Panc1 (cell line): ENCODE data around the gene GALNT14. TPM values are rescaled to one million over a fixed set of nuclear protein-coding genes. Genes with fewer than 3 reads are reported as not detected.

Experiments used
- ATAC-seq: fragments of 200-7000 bp; cut with Tn5 transposase; 2 replicates; pipeline ENCODE4 v1.9.1; 2020; ENCODE audit warnings: mild to moderate bottlenecking, moderate library complexity
- BruUV-seq: library from RNA; stranded (reverse); fragments of 400-500 nt; replicated peaks from 2 replicates; lab custom pipeline; 2021; lab: Mats Ljungman, UMichigan
- CTCF ChIA-PET: fragments of 300-600 bp; sonication (Branson Sonifier 250); formaldehyde crosslinking; loops from one replicate; lab custom pipeline; 2022; ENCODE audit warnings: antibody characterized with exemption; lab: Charles Lee
- POLR2A ChIA-PET: fragments of 300-600 bp; sonication (Branson Sonifier 250); formaldehyde crosslinking; loops from one replicate; lab custom pipeline; 2022; ENCODE audit warnings: antibody characterized with exemption; lab: Charles Lee
- DNase-seq: peaks from one replicate; pipeline ENCODE4 v3.0.0-alpha.2; 2010; ENCODE audit warnings: low read depth, low spot score
- H3K27ac ChIP-seq: 2 replicates; pipeline ENCODE4 v1.5.1; 2011; ENCODE audit warnings: mild to moderate bottlenecking, low read length, inconsistent platforms
- H3K27me3 ChIP-seq: fragments of 200-500 bp; sonication (Bioruptor generic); 2 replicates; pipeline ENCODE4 v1.6.0; 2014; ENCODE audit warnings: low read length, inconsistent platforms; ENCODE audit not compliant: control insufficient read depth, insufficient read depth
- H3K36me3 ChIP-seq: fragments of 200-500 bp; sonication (Bioruptor generic); 2 replicates; pipeline ENCODE4 v1.5.1; 2014; ENCODE audit warnings: inconsistent platforms, mild to moderate bottlenecking, low read length, moderate library complexity; ENCODE audit not compliant: control insufficient read depth, insufficient read depth
- H3K4me1 ChIP-seq: 2 replicates; pipeline ENCODE4 v1.5.1; 2011; ENCODE audit warnings: inconsistent platforms, mild to moderate bottlenecking, low read length, moderate library complexity; ENCODE audit not compliant: control insufficient read depth, insufficient read depth
- H3K4me3 ChIP-seq, 2 experiments: 2 replicates each; pipeline ENCODE4 v1.5.1; 2011 to 2012; ENCODE audit warnings: low read depth in 2 of 2, low read length in 2 of 2, mild to moderate bottlenecking in 2 of 2, inconsistent platforms in 1 of 2, moderate library complexity in 1 of 2
- H3K9me3 ChIP-seq: fragments of 200-500 bp; sonication (Bioruptor generic); 2 replicates; pipeline ENCODE4 v1.5.1; 2014; ENCODE audit warnings: low read depth, mild to moderate bottlenecking, inconsistent platforms, low read length, moderate library complexity; ENCODE audit not compliant: control insufficient read depth, insufficient read depth
- CTCF ChIP-seq: fragments of 450-650 bp; IDR thresholded peaks from 2 replicates; pipeline ENCODE4 v1.5.1; 2017; ENCODE audit warnings: mild to moderate bottlenecking
- POLR2AphosphoS5 ChIP-seq: IDR thresholded peaks from 2 replicates; pipeline ENCODE4 v1.6.1; 2012; ENCODE audit warnings: mild to moderate bottlenecking, low read depth, low read length, moderate library complexity
- REST ChIP-seq, 2 experiments: IDR thresholded peaks; 2 replicates each; pipeline ENCODE4 v1.6.1; 2011 to 2012; ENCODE audit warnings: low read depth in 2 of 2, control low read depth in 1 of 2, low read length in 1 of 2, mild to moderate bottlenecking in 1 of 2, moderate library complexity in 1 of 2; ENCODE audit not compliant: insufficient read depth in 1 of 2
- SIN3A ChIP-seq: IDR thresholded peaks from 2 replicates; pipeline ENCODE4 v1.6.1; 2012; ENCODE audit warnings: low read depth, mild to moderate bottlenecking, low read length, moderate library complexity, borderline replicate concordance; ENCODE audit not compliant: insufficient read depth
- TCF7L2 ChIP-seq: IDR thresholded peaks from 2 replicates; pipeline ENCODE4 v1.6.1; 2011; ENCODE audit warnings: mild to moderate bottlenecking, low read depth, low read length, inconsistent platforms
- in situ Hi-C: cut with HindIII; loops from 2 replicates; pipeline ENCODE4 v1.10.0; 2016; ENCODE audit warnings: low sequenced_read_pairs, low pct_unique_long_range_greater_than_20kb
- intact Hi-C: fragments of 100-400 bp; cut with micrococcal nuclease; formaldehyde crosslinking; loops from one replicate; pipeline ENCODE4 v1.10.0; 2022; ENCODE audit not compliant: unreplicated experiment
- total RNA-seq: library from RNA; stranded (reverse); gene quantifications from one replicate; pipeline ENCODE4 v1.2.1, GENCODE V29; 2021; ENCODE audit not compliant: unreplicated experiment

Gene GALNT14
- total RNA-seq, 1 experiment from 2014 or later, result 0.67 TPM

GRCh38 chr2:31032475-31032874 lies 105.8 kb downstream of the GALNT14 start:
- DNase-seq (no peak), ATAC-seq (no peak)
- Histone ChIP-seq H3K27ac (no peak overlapping the region), H3K9me3 (0 out of 2 replicates have a peak, but pooled peaks cover 5% of the 10 kb centered on the region), H3K36me3 (no peaks in the 10 kb centered on the region), H3K27me3 (no peaks in the 10 kb centered on the region), H3K4me1 (no peaks in the 10 kb centered on the region), H3K4me3 (no peak overlapping the region)
- TF ChIP-seq TCF7L2, result no peak
- TF ChIP-seq SIN3A, result no peak
- no peak for TF ChIP-seq POLR2AphosphoS5
- no peak for TF ChIP-seq REST (IDR thresholded peaks at IDR 0.05; ENCODE audit: insufficient read depth in 1 of 2, low read depth in 2 of 2, low read length in 1 of 2)
- TF ChIP-seq CTCF, result no peak
- POLR2A ChIA-PET, result no interaction called here
- in situ Hi-C loops, result no loop called here
- no TSS peak for BruUV-seq
- intact Hi-C loops, result no loop called here
- CTCF ChIA-PET, result no interaction called here

- no peaks in the 10 kb centered on the region for H3K36me3 ChIP-seq
- no peaks in the 10 kb centered on the region for H3K27me3 ChIP-seq
- CTCF ChIA-PET, result no interaction called here
- POLR2A ChIA-PET, result no interaction called here
- in situ Hi-C loops (no loop called here), intact Hi-C loops (no loop called here)
- H3K27ac ChIP-seq, result no peak overlapping the region
- no peaks in the 10 kb centered on the region for H3K9me3 ChIP-seq
- no peak for DNase-seq
- no peak for TF ChIP-seq POLR2AphosphoS5
- H3K4me3 ChIP-seq, result no peak overlapping the region
- BruUV-seq, result no TSS peak
- H3K4me1 ChIP-seq, result no peaks in the 10 kb centered on the region
- ATAC-seq, result no peak
These were observed 107.0 kb downstream of the GALNT14 start for GRCh38 chr2:31031132-31031706.

GRCh38 chr2:31028417-31028816 lies 109.8 kb downstream of the GALNT14 start:
- Histone ChIP-seq H3K27ac (no peak overlapping the region), H3K4me1 (no peaks in the 10 kb centered on the region), H3K4me3 (no peak overlapping the region), H3K27me3 (no peaks in the 10 kb centered on the region), H3K9me3 (no peaks in the 10 kb centered on the region), H3K36me3 (no peaks in the 10 kb centered on the region)
- no peak for DNase-seq
- in situ Hi-C loops, result no loop called here
- no peak for TF ChIP-seq TCF7L2
- TF ChIP-seq SIN3A, result no peak
- TF ChIP-seq CTCF, result no peak
- no peak for TF ChIP-seq REST (IDR thresholded peaks at IDR 0.05; ENCODE audit: insufficient read depth in 1 of 2, low read depth in 2 of 2, low read length in 1 of 2)
- TF ChIP-seq POLR2AphosphoS5, result no peak
- no peak for ATAC-seq
- BruUV-seq, result no TSS peak
- intact Hi-C loops, result no loop called here
- CTCF ChIA-PET, result no interaction called here
- POLR2A ChIA-PET, result no interaction called here
